Esophagus squamous epithelium (tissue), 4 donors: ENCODE measurements around the gene NOG.

Experiments used
- CTCF ChIP-seq, 6 experiments: fragments of 450-650 bp in 4 of 6; fragments of 200-600 bp in 2 of 6; sonication (generic) in 2 of 6; IDR thresholded peaks; one replicate each; pipeline ENCODE4 v1.5.1; 2016 to 2019; ENCODE audit warnings: antibody characterized with exemption in 6 of 6, mild to moderate bottlenecking in 4 of 6, moderate library complexity in 4 of 6
- POLR2A ChIP-seq, 4 donors: fragments of 450-650 bp; IDR thresholded peaks; one replicate each; pipeline ENCODE4 v1.6.1; 2017; ENCODE audit warnings: antibody characterized with exemption in 4 of 4, mild to moderate bottlenecking in 4 of 4, moderate library complexity in 3 of 4

DNA sequence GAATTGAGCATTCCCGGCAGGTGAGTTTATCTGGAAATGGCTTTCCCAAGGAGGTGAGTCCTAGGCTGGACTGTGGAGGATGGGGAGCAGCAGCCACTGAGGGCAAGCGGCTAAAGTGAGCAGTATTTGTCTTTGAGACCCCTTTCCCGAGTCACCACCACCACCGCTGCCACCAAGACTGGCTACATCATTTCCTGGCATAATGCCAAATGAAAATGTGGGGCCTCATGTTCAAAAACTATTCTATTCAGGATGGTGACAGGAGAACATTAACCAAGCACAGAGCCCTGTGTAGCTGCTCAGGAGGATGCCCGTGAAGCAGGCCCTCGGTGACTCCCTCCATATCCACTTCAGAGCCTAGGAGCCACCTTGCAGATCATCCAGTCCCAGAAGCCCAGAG lies 46.0 kb downstream of the NOG start:
- TF ChIP-seq CTCF (IDR thresholded peaks at IDR 0.05) = no peak
- TF ChIP-seq POLR2A (IDR thresholded peaks at IDR 0.05) = no peak
